Lung microvascular endothelial cell (primary cell): ENCODE data around the gene LY6G5C. TPM values are rescaled to one million over a fixed set of nuclear protein-coding genes. Genes with fewer than 3 reads are reported as not detected.

ENCODE experiments used
- DNase-seq, 2 donors: peaks; one replicate each; pipeline versions ENCODE4 v3.0.0 to v3.0.0-alpha.2; 2010; ENCODE audit warnings: low read depth in 2 of 2
- total RNA-seq: library from RNA; depleted of rRNA; stranded (reverse); fragments of >200 nt; gene quantifications from 2 replicates; pipeline ENCODE4 v1.2.1, GENCODE V29; 2014

LY6G5C gene
- total RNA-seq, 1 donor from 2014 or later = 1.4 TPM

- no peak for DNase-seq
Measured at GRCh38 chr6:31642798-31643570, 37.9 kb downstream of the LY6G5C start.

GRCh38 chr6:31641370-31641769 is 39.5 kb downstream of the LY6G5C start:
- DNase-seq = no peak

- no peak for DNase-seq
Measured at GRCh38 chr6:31640612-31641011, 40.3 kb downstream of the LY6G5C start.

- peak; percentile 60 to 83 for DNase-seq
Measured at GRCh38 chr6:31639449-31639861, 41.4 kb downstream of the LY6G5C start.

GRCh38 chr6:31639043-31639442 is 41.8 kb downstream of the LY6G5C start:
- no peak for DNase-seq

- DNase-seq = no peak
Measured at GRCh38 chr6:31636698-31637596, 43.9 kb downstream of the LY6G5C start.

GRCh38 chr6:31634969-31635575 is 45.8 kb downstream of the LY6G5C start:
- no peak for DNase-seq

- no peak for DNase-seq
Measured at GRCh38 chr6:31634131-31634530, 46.7 kb downstream of the LY6G5C start.

- no peak for DNase-seq
Measured at GRCh38 chr6:31633447-31633846, 47.4 kb downstream of the LY6G5C start.

GRCh38 chr6:31632279-31632946 is 48.5 kb downstream of the LY6G5C start:
- no peak for DNase-seq

GRCh38 chr6:31631681-31632278 is 49.1 kb downstream of the LY6G5C start:
- no peak for DNase-seq

- no peak for DNase-seq
Measured at GRCh38 chr6:31631209-31631608, 49.7 kb downstream of the LY6G5C start.

- no peak for DNase-seq
Measured at GRCh38 chr6:31630177-31630934, 50.5 kb downstream of the LY6G5C start.

- no peak for DNase-seq
Measured at GRCh38 chr6:31629014-31629413, 51.9 kb downstream of the LY6G5C start.

- DNase-seq = no peak
Measured at GRCh38 chr6:31627690-31628287, 53.1 kb downstream of the LY6G5C start.

GRCh38 chr6:31626952-31627351 is 53.9 kb downstream of the LY6G5C start:
- DNase-seq = no peak
